Testis (tissue), 2 donors: ENCODE data around the gene GPR39.

Experiments
- POLR2A ChIP-seq: fragments of 450-650 bp; IDR thresholded peaks from one replicate; pipeline ENCODE4 v1.6.1; 2017; ENCODE audit warnings: antibody characterized with exemption, mild to moderate bottlenecking, moderate library complexity
- TF ChIP-seq, protein P1 (sequence below), 3 experiments: fragments of 450-650 bp in 2 of 3; fragments of 200-600 bp in 1 of 3; sonication (generic) in 1 of 3; IDR thresholded peaks; one replicate each; pipeline ENCODE4 v1.5.1; 2016 to 2019; ENCODE audit warnings: antibody characterized with exemption in 3 of 3, mild to moderate bottlenecking in 2 of 3, moderate library complexity in 1 of 3

DNA sequence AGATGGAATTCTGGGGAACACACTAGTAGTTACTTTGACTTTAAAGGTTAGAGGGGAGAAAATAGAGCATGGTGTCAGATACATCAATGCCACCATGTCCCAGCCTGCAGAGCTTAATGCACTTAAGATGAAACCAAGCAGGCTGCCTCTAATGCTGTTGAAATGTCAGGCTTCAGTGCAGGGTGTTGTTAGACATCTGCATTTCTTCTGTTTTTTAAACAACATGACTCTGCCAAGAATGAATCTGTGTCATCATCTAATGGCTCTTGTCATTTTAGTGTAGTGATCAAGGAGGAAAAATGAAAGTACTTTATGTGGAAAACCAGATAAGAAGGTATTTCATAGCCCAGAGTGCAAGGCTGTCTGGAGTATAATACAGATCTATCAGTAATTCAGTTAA, 223.5 kb downstream of the GPR39 start:
- TF ChIP-seq, protein P1, sequence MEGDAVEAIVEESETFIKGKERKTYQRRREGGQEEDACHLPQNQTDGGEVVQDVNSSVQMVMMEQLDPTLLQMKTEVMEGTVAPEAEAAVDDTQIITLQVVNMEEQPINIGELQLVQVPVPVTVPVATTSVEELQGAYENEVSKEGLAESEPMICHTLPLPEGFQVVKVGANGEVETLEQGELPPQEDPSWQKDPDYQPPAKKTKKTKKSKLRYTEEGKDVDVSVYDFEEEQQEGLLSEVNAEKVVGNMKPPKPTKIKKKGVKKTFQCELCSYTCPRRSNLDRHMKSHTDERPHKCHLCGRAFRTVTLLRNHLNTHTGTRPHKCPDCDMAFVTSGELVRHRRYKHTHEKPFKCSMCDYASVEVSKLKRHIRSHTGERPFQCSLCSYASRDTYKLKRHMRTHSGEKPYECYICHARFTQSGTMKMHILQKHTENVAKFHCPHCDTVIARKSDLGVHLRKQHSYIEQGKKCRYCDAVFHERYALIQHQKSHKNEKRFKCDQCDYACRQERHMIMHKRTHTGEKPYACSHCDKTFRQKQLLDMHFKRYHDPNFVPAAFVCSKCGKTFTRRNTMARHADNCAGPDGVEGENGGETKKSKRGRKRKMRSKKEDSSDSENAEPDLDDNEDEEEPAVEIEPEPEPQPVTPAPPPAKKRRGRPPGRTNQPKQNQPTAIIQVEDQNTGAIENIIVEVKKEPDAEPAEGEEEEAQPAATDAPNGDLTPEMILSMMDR (IDR thresholded peaks at IDR 0.05), result no peak
- TF ChIP-seq POLR2A, result no peak
